Natural killer cell (primary cell): ENCODE results near the gene CILP. TPM values are rescaled to one million over a fixed set of nuclear protein-coding genes. Genes with fewer than 3 reads are reported as not detected.

Experiments
- ATAC-seq, 3 donors: fragments of 150-1000 bp in 2 of 3; fragments of 200-7000 bp in 1 of 3; cut with Tn5 transposase; 1 replicate in 1 of 3; 2 replicates in 2 of 3; pipeline ENCODE4 v1.10.0; 2021; ENCODE audit warnings: mild to moderate bottlenecking in 2 of 3, moderate library complexity in 2 of 3
- DNase-seq, 2 donors: peaks; one replicate each; pipeline versions ENCODE4 v3.0.0 to v3.0.0-alpha.2; 2013 to 2021; ENCODE audit warnings: mixed read lengths in 1 of 2
- H3K27ac ChIP-seq: one replicate; pipeline ENCODE4 v1.5.1; 2013; ENCODE audit warnings: mild to moderate bottlenecking, low read length
- H3K27me3 ChIP-seq: one replicate; pipeline ENCODE4 v1.6.1; 2013; ENCODE audit warnings: low read length; ENCODE audit not compliant: control insufficient read depth, insufficient read depth
- H3K36me3 ChIP-seq: one replicate; pipeline ENCODE4 v1.6.1; 2013; ENCODE audit warnings: low read length; ENCODE audit not compliant: control insufficient read depth, insufficient read depth
- H3K4me1 ChIP-seq: one replicate; pipeline ENCODE4 v1.6.1; 2013; ENCODE audit warnings: low read length; ENCODE audit not compliant: control insufficient read depth, insufficient read depth
- H3K4me3 ChIP-seq: one replicate; pipeline ENCODE4 v1.5.1; 2013; ENCODE audit warnings: low read length
- H3K9me3 ChIP-seq: one replicate; pipeline ENCODE4 v1.6.1; 2013; ENCODE audit warnings: low read length; ENCODE audit not compliant: control insufficient read depth, insufficient read depth
- H3K27ac Mint-ChIP-seq, 2 donors: one replicate each; pipeline ENCODE4 v1.8.0; 2022; ENCODE audit warnings: mild to moderate bottlenecking in 2 of 2, mixed read lengths in 2 of 2, moderate library complexity in 1 of 2
- H3K27me3 Mint-ChIP-seq, 2 donors: one replicate each; pipeline ENCODE4 v1.8.0; 2022; ENCODE audit warnings: low read depth in 2 of 2, mixed read lengths in 2 of 2
- H3K36me3 Mint-ChIP-seq: one replicate; pipeline ENCODE4 v1.8.0; 2022; ENCODE audit warnings: mixed read lengths
- H3K4me1 Mint-ChIP-seq, 2 donors: one replicate each; pipeline ENCODE4 v1.8.0; 2022; ENCODE audit warnings: mixed read lengths in 2 of 2
- H3K4me3 Mint-ChIP-seq: one replicate; pipeline ENCODE4 v1.8.0; 2022; ENCODE audit warnings: mild to moderate bottlenecking, moderate library complexity, mixed read lengths
- H3K9me3 Mint-ChIP-seq, 2 donors: one replicate each; pipeline ENCODE4 v1.8.0; 2022; ENCODE audit warnings: mixed read lengths in 2 of 2
- CTCF ChIP-seq: fragments of 200-600 bp; IDR thresholded peaks from one replicate; pipeline ENCODE4 v1.8.0; 2022; ENCODE audit warnings: antibody characterized with exemption
- WGBS: methylation state at CpG from one replicate; pipeline ENCODE4 v1.1.7; 2013; ENCODE audit warnings: missing lambda C conversion rate; ENCODE audit not compliant: insufficient coverage; 5-methylcytosine and 5-hydroxymethylcytosine counted together
- intact Hi-C: fragments of 100-400 bp; cut with micrococcal nuclease; formaldehyde crosslinking; loops from one replicate; pipeline ENCODE4 v1.14.2; 2022
- total RNA-seq, 4 donors: library from RNA; stranded (reverse); fragments of 120-200 nt in 1 of 4; gene quantifications; one replicate each; pipeline versions ENCODE4 v1.2.3 to v1.2.4, GENCODE V29; 2013 to 2022

Gene CILP
- total RNA-seq, 3 donors from 2014 or later (not counting 1 experiment from before 2014, with no cell fraction given), result 0.24 to 0.61 (median 0.35) TPM

DNA sequence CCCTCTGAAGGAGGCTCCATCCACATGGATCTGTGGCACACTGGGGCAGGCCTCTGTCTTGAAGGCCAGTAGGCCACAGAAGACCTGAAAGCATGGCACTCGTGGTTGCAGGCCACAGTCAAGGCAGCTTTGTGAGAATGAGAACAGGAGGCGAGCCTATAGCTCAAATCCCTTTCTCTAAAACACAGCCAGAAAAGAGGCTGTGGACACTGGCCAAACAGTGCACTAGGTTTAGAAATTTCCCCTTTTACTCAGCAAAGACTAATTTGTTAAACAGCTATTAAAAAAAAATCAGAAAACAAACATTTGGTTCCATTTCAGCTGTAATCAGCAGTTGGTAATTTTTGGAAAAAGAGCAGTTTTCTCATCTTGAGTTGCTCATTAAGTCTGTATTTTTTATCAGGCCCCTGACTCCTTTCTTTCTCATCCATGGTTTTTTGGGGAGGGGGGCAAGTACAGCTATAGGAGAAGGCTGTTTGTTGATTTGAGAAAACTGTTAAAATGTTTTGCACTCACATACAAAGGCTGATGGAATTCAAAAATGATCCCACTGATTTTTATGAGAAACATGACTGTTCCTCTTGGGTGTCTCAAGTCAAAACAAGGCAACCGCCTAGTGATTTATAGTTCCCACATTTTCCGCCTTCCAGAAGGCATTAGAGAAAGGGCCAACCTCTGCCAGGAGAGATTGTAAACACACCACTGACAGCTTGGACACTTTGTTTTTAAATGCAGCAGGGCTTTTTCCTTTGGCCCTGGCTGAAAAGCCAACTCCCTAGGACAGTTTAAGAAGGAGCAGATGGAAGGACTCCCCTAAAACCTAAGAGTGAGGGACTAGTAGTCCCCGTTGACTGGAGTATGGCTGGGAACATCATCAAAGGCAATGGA lies 47.3 kb upstream of the CILP start:
- H3K27ac Mint-ChIP-seq, result no peak overlapping the region
- intact Hi-C loops, result no loop called here
- WGBS, result 61% methylated on average over 5 of the region's 5 CpGs
- Histone ChIP-seq H3K36me3 (peaks cover 46% of the 10 kb centered on the region), H3K27me3 (no peaks in the 10 kb centered on the region), H3K9me3 (no peaks in the 10 kb centered on the region), H3K4me3 (no peak overlapping the region), H3K27ac (no peak overlapping the region), H3K4me1 (no peaks in the 10 kb centered on the region)
- TF ChIP-seq CTCF, result no peak
- H3K4me3 Mint-ChIP-seq, result no peak overlapping the region
- no peaks in the 10 kb centered on the region for H3K9me3 Mint-ChIP-seq
- no peaks in the 10 kb centered on the region for H3K27me3 Mint-ChIP-seq
- DNase-seq (no peak), ATAC-seq (no peak)
- H3K4me1 Mint-ChIP-seq, result no peaks in the 10 kb centered on the region
- H3K36me3 Mint-ChIP-seq, result peaks cover 34% of the 10 kb centered on the region

DNA sequence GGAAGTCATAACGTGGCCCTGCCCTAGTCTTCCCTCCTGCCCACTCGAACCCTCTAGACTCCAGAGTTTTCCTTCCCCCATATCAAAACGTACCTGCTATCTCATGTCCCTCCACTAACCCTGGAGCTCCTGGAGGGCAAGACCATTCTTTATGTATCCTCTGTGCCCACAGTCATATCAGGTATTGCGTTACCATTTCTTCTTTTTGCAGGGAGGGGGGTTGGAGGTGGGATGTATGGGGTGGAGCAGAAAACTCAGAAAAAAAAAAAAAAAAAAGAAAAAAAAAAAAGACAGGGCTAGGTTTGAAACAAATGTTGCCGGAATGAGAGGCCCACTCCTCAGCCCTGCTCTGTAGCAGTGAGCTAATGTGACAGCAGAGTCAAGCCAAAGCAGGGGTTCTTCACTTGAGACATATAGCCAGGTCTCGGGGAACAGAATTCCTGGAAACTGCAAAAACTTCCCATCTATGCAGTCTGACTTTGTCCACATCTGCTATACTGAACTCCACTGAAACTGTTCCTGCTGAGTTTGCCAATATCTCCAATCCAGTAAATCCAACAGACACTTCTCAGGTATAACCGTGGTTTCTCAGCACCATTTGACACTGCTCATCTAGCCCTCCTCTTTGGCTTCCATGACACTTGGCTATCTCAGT lies 44.3 kb upstream of the CILP start:
- ATAC-seq (no peak), DNase-seq (no peak)
- H3K27me3 Mint-ChIP-seq, result no peaks in the 10 kb centered on the region
- 97% methylated on average over 7 of the region's 7 CpGs for WGBS
- Histone ChIP-seq H3K27ac (no peak overlapping the region), H3K4me1 (no peaks in the 10 kb centered on the region), H3K27me3 (no peaks in the 10 kb centered on the region), H3K36me3 (peaks cover 27% of the 10 kb centered on the region), H3K9me3 (no peaks in the 10 kb centered on the region), H3K4me3 (no peak overlapping the region)
- no peak overlapping the region for H3K27ac Mint-ChIP-seq
- H3K4me1 Mint-ChIP-seq, result no peaks in the 10 kb centered on the region
- no peak overlapping the region for H3K4me3 Mint-ChIP-seq
- TF ChIP-seq CTCF, result no peak
- intact Hi-C loops, result no loop called here
- peaks cover 30% of the 10 kb centered on the region for H3K36me3 Mint-ChIP-seq
- H3K9me3 Mint-ChIP-seq, result no peaks in the 10 kb centered on the region

DNA sequence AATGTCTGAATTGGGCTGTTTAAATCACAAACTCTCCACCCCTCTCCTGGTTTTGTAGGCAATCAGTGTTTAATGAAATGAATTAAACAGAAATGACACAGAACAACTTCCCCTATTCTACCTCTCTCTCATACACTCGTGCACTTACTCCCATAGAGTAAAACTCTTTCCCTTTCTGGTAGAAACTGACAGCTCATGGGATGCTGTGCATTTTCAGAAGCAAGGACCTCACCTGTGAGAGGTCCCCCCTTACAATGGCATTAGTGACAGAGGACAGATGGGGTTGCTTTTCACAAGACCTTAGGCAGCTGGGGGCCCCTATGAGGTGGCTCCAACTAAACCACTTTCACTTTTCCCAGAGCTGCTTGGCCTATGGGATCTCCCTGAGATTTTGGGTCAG lies 43.5 kb upstream of the CILP start:
- WGBS, result no CpG with 5 or more reads among the region's 1 CpG
- Histone ChIP-seq H3K9me3 (no peaks in the 10 kb centered on the region), H3K27me3 (no peaks in the 10 kb centered on the region), H3K36me3 (peaks cover 20% of the 10 kb centered on the region), H3K4me1 (no peaks in the 10 kb centered on the region), H3K27ac (no peak overlapping the region), H3K4me3 (no peak overlapping the region)
- Mint-ChIP-seq H3K36me3 (peaks cover 22% of the 10 kb centered on the region), H3K9me3 (no peaks in the 10 kb centered on the region), H3K27me3 (no peaks in the 10 kb centered on the region), H3K4me3 (no peak overlapping the region), H3K27ac (no peak overlapping the region), H3K4me1 (no peaks in the 10 kb centered on the region)
- intact Hi-C loops, result no loop called here
- no peak for ATAC-seq
- no peak for TF ChIP-seq CTCF
- DNase-seq, result no peak
